Hematopoietic multipotent progenitor cell (in vitro differentiated cells): ENCODE results near the gene PARP12. TPM values are rescaled to one million over a fixed set of nuclear protein-coding genes. Genes with fewer than 3 reads are reported as not detected.

Source experiments
- DNase-seq, 3 donors: peaks; one replicate each; pipeline ENCODE4 v3.0.0-alpha.2; 2011 to 2015; ENCODE audit warnings: low read depth in 2 of 3, low spot score in 2 of 3
- total RNA-seq: library from RNA; depleted of rRNA; stranded (reverse); fragments of >200 nt; gene quantifications from one replicate; pipeline ENCODE4 v1.2.3, GENCODE V29; 2012

The PARP12 gene
- total RNA-seq, 1 donor: 50.9 TPM

DNA sequence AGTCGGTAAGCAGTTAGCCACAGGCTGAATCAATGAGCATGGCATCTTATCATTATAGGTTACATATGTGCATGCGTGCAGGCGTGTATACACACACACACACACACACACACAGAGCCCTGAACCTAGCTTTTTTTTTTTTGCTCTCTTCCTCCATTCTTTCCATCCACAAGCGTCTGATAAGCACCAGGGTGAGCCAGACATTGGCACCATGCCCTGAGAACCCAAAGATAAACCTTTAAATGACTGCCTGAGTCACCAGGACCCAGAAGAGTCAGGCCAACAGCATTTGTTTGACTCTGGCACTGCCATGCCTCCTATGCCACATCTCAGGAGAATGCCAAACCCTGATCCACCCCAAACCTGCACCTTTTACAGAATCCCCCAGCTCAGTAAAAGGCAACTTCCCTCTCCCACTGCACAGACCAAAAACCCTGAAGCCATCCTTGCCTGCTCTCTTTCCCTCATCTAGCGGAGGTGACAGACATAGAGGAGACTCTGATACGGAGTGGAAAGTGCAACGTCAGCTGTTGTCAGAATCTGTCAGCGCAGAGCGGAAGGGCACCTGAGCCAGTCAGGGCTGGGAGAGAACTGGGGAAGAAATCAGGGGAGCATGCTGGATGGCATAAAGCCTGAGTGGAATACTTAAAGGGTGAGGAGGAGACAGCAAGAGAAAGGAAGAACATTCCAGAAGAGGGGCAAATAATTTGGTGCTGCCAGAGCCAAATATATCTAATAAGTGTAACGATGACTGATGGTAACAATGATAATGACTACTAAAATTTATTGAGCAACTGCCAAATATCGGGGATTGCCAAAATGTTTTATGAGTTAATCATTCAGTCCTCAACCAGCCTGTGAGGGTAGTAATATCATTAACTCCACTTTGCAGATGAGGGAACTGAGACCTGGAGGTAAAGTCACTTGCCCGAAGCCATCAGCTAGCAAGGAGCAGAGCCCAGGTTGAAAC, 3.2 kb downstream of the PARP12 start:
- DNase-seq: peak in 2 of 3 donors; percentile 74 to 82

DNA sequence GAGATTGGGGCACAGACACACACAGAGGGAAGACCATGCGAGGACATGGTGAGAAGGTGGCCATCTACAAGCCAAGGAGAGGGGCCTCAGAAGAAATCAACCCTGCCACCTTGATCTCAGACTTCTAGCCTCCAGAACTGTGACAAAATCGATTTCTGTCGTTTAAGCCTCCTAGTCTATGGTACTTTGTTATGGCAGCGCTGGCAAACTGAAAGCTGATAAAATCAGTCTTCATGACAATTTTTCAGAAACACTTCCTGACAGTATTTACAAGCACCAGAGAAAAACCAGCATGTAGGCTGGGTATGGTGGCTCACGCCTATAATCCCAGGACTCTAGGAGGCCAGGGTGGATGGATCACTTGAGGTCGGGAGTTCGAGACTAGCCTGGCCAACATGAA, 4.2 kb downstream of the PARP12 start:
- no peak for DNase-seq

DNA sequence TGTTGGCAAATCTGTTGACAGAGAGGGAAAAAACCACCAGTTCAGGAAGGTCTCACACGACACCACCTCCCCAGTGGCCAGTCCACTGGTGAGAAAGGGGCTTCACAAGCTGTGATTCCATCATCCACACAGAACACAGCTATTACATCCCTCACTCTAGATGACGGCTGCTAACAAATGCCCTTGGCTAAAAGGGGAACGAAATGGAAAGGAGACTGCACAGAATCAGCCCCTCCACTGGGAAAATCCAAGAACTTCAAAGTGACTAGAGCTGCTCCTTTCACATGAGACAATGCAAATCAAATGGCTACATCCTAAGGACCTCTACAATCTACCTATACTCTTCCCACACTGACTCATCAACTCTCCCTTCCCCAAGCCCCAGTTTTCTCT, 5.6 kb downstream of the PARP12 start:
- no peak for DNase-seq

DNA sequence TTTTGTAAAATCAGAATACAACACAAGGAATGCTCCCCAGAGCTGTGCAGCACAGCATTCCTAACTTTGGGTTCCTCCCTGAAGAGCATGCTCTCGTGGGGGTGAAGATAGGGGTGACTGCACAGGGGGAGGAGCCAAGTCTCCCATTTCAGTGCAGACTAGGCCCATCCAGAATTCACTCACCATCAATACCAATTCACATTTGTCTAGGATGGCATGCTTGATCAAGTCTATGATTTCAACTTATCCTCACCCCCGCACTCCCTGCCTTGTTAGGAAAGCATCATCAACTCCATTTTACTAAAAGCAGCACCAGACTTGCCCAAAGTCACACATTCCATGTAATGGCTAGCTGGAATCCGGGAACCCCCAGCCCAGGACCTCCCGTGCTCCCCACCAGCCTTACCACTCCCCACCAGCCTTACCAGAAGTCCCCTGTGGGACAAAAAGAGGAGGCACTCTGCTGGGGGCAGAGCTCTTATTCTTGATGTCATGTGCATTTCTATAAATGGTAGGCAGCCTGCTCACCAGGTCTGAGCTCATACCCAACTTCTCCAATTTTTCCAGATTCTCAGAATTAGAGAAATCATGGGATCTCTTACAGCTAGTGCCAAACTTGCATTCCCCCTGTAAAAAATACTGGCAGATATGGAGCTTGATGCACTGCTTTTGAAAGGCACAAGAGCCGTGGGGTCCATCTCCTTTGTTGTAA, 6.2 kb downstream of the PARP12 start:
- no peak for DNase-seq

DNA sequence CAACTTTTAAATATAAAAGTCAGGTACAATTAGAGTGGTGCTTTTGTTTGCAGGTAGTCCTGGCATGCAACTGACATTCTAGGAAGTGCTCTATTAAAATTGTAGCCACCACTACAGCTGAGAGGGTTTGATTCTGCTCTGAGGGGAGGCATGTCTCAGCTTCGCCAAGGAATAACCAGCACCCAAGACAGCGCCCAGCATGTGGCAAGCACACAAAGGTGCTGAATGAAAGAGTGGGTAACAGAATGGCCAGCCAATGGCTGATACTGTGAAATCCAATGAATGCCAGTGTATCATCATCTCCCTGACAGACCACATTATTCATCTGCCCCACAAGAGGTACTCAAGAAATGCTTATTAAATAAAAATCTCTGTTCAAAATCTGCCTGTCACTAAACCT, 6.9 kb downstream of the PARP12 start:
- no peak for DNase-seq

DNA sequence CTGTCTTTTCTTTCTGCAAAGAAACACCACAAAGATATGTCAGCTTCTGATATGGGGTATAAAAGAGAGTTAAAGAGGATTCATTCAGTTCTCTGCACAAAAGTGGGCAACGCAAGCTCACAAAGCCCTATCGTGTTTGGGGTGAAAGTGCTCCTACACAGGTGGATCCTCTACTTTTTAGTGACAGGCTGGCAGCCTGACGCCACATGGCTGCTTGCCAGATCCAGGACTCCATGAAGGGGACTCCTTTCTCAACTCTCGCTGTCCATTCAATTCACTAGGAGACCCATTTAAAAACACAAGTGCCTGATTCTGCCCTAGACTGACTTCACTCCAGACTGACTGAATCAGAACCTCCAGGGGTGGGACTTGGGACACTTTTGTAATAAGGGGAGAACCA, 8.0 kb downstream of the PARP12 start:
- no peak for DNase-seq

DNA sequence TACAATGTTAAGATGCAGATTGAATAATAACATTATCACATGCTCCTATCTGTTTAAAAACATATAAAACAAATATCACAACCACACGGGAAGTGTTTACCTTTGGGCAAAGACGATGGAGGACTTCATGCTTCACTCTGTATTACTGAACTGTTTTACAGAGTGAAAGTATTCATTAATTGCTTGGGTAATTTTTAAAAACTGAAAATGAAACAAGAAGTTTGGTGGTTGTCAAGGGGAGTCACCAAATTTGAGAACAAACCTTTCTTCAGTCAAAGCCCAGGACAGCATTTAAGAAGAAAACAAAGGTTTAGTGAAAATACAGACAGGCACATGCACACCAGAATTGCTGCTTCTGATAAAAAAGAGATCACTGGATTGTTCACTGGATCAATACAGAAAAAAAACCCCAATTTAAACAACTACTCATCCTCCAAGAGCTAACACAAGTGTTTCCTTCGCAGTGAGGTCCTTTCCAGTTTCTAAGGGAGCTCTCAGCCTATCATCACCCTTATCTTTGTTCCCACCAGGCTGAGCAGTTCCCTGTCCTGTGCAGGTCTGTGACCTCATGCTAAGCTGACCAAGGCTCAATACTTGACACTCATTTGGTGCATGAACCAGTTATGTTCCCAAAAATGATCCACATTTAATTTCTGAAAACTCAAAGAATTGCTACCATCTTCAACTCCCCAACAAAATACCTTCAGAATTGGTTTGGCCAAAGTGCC, 8.8 kb downstream of the PARP12 start:
- DNase-seq: no peak

DNA sequence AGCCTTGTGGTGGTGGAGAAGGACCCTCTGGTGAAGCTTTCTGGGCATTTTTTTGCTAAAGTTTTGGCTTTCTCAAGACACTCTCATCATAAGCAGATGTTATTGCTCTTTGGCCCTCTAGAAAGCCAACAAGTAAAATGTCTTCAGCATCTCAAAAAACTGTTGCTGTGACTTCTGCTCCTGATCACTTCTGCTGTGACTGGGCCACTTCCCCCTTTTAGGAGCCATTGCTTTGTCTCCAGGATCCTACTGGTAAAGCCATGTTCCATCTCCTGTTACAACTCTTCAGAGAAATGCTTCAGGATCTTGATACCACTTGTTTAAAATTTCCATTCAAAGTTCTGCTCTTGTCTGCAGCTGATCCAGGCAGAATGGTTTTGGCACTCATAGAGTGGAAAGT, 10.9 kb downstream of the PARP12 start:
- DNase-seq: no peak

DNA sequence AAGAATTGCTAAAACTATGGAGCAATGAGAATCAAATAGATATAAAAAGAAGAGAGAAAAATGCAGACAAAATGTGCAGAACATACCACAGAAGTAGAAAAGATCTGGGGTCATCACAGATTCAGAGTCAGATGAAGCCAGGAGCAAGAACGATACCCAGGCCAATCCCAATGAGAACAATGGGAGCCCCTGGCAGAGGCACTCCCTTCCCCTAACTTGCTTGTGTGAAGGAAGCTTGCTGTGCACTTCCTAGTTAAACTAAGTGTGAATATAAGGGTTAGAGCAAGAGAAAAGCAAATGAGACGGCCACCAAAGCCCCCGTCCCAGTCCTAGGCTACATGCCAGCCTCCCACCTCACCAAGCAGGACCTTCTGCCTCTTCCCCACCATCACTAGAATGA, 12.7 kb downstream of the PARP12 start:
- no peak for DNase-seq

DNA sequence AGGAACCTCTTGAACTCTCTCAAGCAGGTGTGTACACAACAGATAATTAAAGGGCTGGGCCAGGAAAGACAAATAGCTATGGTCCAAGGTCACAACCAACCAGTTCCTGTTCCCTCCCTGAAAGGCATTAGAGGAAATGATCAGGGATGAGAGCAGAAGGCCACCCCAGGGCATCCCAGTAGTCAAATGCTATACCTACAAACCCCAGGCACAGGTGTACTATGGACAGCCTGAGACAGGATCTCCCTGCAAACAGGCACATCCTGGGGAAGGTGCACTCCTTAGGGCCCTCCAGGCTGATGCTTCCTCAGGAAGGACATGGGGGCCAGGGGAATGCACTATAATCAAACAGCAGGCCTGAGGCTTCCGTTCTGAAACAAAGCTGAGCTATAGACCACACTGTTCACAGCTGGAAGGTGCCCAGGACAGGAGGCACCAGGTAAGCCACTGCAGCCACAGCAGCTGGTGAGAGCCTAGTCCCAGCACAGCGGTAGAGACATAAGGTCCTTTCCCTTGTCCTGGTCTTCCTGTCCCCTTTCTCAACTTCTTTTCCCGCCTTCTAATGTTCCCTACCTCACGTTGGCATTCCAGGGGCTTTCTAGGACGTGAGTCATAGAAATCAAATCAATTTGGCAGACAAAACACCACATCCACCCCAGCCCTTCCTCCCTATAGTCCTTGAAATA, 13.3 kb downstream of the PARP12 start:
- no peak for DNase-seq

DNA sequence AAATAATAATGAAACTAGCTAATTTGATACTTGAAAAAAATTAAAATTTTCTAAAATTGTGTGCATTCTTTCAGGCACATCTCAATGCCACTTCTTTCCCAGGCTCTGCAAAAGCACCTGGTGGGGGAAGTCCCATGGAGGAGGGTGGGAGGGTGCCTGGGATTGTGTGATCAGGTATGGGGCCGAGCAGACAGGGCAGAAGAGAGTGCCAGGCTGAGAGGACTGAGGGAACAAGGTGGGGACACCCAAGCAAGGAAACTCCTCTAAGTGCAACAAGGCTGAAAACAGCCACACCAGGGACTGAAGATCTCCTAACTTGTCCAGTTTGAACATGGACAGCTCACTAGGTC, 13.8 kb downstream of the PARP12 start:
- DNase-seq: no peak

DNA sequence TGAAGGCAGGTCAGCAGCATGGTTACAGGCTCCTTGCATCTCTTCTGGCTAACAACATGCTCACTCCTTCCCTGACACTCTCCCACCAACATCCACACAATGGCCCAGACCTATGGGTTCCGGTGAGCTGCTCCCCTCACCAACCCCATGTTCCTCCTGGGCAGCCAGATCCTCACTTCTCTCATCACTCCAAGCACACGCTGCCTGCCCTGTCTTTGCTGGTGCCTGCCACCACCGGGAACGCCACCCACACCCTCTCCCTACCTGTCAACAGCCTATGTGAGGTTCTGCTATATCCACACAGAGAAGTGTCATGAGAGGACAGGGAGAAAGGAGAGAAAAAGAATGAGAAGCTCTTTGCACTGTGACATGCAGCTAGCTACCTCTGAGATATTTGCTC, 14.6 kb downstream of the PARP12 start:
- DNase-seq: no peak

DNA sequence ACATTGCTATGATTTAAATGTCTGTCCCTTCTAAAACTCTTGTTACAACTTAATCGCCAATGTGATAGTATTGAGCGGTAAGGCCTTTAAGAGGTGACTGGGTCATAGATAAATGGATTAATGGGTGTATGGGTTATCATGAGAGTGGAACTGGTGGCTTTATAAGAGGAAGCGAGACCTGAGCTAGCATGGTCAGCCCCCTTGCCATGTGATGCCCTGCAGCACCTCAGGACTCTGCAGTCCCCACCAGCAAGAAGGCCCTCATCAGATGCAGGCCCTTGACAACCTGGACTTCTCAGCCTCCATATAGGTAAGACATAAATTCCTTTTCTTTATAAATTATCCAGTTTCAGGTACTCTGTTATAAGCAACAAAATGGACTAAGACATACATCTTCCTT, 15.6 kb downstream of the PARP12 start:
- DNase-seq: no peak

DNA sequence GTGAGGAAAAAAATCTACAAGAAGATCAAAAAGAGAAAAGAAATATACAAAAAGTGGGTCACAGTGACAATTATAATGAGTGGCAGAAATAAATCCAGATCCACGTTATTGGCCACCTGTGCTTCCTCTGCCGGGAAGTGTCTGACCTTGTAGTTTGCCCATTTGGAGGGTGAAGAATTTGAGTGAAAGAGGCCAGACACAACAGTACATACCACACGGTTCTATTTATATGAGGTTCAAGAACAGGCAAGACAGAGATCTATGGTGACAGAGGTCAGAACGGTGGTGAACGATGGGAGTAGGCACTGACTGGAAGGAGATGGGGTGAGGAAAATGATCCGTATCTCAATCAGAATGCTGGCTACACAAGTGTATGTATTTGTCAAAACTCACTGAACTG, 17.1 kb downstream of the PARP12 start:
- no peak for DNase-seq

DNA sequence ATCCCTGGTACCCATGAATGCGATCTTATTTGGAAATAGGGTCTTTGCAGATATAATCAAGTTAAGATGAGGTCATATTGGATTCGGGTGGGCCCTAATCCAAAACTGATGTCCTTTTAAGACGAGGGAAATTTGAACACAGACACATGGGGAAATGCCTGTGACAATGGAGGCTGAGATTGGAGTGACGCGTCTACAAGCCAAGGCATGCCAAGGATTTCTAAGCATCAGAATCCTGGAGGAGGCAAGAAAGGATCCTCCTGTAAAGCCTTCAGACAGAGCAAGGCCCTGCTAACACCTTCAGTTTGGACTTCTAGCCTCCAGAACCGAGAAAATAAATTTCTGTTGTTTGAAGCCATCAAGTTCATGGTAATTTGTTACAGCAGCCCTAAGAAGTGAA, 18.5 kb downstream of the PARP12 start:
- no peak for DNase-seq

DNA sequence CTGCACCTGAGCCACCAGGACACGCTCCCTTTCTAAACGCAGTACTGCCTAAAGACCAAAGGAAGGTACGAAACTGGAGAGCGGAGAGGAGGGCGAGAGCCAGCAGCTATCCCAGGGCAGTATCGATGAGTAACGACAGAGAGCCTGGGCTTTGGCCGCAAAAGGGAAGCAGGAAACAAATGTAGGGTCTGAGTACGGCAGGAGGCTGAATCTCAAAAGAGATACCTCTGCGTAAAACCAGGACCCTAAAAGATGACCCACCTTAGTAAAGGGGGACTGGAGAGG, 20.4 kb downstream of the PARP12 start:
- no peak for DNase-seq

DNA sequence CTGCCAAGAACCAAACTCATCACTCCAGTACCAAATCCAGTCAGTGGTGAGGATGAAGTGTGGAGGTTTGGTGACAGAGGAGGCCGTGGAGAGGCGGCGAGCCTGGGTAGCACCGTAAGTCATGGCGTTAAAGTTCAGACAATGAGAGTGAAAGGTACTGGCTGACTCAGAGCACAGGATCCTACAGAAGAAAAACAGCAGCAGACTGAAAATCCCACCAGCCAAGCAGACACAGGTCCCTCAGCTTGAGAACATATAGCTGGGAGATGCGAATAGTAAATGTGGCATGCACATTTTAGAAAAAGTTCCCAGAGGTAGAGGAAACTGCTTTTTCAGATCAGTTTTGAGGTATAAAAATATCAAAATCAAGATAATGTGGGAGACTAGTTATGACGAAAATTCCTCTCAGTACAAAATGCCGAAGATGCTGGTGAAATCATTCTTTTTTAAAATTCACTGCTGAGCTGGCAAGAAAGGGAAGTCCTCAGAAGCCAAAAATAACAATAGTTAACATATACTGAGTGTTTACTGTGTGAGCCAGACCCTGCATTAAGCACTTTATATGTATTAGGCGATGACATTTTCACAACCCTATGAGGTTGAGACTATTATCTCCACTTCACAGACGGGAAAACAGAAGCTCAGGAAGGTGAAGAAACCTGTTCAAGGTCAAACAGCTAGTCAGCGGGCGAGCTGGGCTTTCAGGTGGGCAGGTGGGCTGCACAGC, 20.9 kb downstream of the PARP12 start:
- no peak for DNase-seq

DNA sequence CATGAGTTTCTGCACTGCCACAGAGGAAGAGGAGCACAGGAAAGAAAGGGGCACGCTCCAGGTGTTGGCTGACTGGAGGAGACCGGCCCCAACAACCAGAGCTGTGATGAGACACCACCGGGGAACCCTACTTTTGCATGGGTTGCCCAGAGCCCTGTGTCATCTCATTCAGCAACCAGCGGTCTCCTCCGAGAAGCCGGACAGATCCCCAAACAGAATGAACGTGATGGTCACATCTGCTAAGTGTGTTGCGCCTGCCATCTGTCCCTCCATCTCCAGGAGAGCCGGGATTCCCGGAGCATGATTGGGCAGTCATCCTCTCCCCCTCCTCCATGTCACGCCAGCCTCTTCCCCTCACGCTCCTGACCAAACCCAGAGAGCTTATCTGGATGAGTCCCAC, 22.9 kb downstream of the PARP12 start:
- no peak for DNase-seq

DNA sequence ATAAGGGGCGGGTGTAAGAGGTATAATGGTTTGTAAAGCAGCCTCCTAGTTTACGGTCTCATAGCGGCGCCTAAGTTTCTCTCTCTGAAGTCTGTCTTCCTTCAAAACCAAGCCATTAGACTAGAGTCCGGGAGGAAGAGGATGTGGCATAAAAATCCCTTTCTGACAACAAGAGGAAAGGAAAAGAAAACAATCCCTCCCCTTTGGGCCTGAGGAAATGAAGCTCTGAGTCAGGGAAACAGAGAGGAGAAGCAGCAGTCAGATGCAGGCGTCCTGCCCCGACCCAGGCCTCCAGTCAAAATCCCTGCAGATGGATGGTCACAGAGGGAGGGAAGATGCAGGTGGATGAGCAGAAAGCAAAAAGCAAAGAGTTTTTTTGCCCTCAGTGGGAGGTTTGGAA, 23.7 kb downstream of the PARP12 start:
- no peak for DNase-seq

DNA sequence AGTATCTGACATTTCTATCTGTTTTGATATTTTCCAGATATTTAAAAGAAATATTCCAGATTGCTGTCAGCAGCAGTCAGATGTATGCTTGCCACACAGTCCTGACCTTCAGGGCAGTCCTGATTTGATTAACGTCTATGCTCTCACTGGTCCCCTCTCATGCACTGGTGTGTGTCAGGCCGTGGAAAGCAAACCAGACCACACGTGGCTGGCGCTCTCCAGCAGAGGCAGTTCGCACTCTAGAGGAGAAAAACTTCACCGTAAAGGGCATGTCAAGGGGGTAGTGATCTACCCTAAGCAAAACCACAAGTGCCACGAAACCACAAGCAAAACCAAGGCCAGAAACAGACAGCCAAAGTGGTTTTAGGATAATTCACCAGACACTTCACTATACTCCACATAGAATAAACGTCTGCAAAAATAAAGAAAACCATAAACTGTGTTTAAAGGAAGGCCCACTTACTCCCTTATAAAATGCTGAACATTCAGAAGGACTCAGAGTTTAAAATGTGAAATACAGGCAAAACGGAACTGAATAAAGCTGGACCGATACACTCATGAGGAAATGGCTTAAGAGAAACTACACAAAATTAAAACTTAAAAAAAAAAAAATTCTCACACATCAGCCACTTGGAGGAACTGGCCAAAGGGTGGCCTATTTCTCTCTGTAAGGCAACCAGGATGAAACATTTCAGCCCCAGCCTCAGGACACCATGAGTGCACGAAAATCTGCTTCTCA, 26.4 kb downstream of the PARP12 start:
- DNase-seq: peak in 2 of 3 donors; percentile 36 to 40
